Heart left ventricle (tissue), 16 donors: ENCODE data around the gene PLCG2. TPM values are rescaled to one million over a fixed set of nuclear protein-coding genes. Genes with fewer than 3 reads are reported as not detected.

Source experiments
- ATAC-seq, 4 donors: fragments of 200-7000 bp; cut with Tn5 transposase; one replicate each; pipeline ENCODE4 v1.9.1; 2020 to 2022; ENCODE audit warnings: moderate library complexity in 4 of 4, mild to moderate bottlenecking in 3 of 4, moderate number of reproducible peaks in 1 of 4
- DNase-seq, 5 donors: peaks; one replicate each; pipeline ENCODE4 v3.0.0-alpha.2; 2020
- H3K27ac ChIP-seq, 12 donors: fragments of 200-600 bp; sonication (generic) in 4 of 12; one replicate each; pipeline versions ENCODE4 v1.5.0 to v1.8.0; 2016 to 2022; ENCODE audit warnings: mild to moderate bottlenecking in 2 of 12
- H3K27me3 ChIP-seq, 9 donors: fragments of 200-600 bp; sonication (generic) in 2 of 9; one replicate each; pipeline versions ENCODE4 v1.5.1 to v1.8.0; 2016 to 2022; ENCODE audit warnings: mild to moderate bottlenecking in 3 of 9
- H3K36me3 ChIP-seq, 9 donors: fragments of 200-600 bp; sonication (generic) in 2 of 9; one replicate each; pipeline versions ENCODE4 v1.5.0 to v1.8.0; 2018 to 2022; ENCODE audit warnings: mild to moderate bottlenecking in 2 of 9
- H3K4me1 ChIP-seq, 12 donors: fragments of 200-600 bp; sonication (generic) in 4 of 12; one replicate each; pipeline versions ENCODE4 v1.5.0 to v1.8.0; 2016 to 2022; ENCODE audit warnings: mild to moderate bottlenecking in 3 of 12
- H3K4me3 ChIP-seq, 12 donors: fragments of 200-600 bp; sonication (generic) in 4 of 12; one replicate each; pipeline versions ENCODE4 v1.5.0 to v1.8.0; 2017 to 2022; ENCODE audit warnings: mild to moderate bottlenecking in 9 of 12, moderate library complexity in 4 of 12
- H3K9me3 ChIP-seq, 12 donors: fragments of 200-600 bp; sonication (generic) in 4 of 12; one replicate each; pipeline versions ENCODE4 v1.5.0 to v1.8.0; 2016 to 2022; ENCODE audit warnings: mild to moderate bottlenecking in 1 of 12
- CTCF ChIP-seq, 12 donors: fragments of 200-600 bp; sonication (generic) in 4 of 12; IDR thresholded peaks; one replicate each; pipeline versions ENCODE4 v1.5.0 to v1.8.0; 2018 to 2022; ENCODE audit warnings: antibody characterized with exemption in 12 of 12, mild to moderate bottlenecking in 5 of 12
- POLR2A ChIP-seq, 2 donors: fragments of 450-650 bp; IDR thresholded peaks; one replicate each; pipeline ENCODE4 v1.6.1; 2017; ENCODE audit warnings: antibody characterized with exemption in 2 of 2, mild to moderate bottlenecking in 2 of 2, moderate library complexity in 2 of 2
- WGBS, 4 donors: extraction: QIAGEN DNeasy Blood & Tissue Kit in 2 of 4; methylation state at CpG; one replicate each; pipeline versions ENCODE4 v1.1.5 to v1.1.7; 2013 to 2018; 5-methylcytosine and 5-hydroxymethylcytosine counted together
- intact Hi-C, 10 donors: fragments of 100-400 bp; cut with DNase I; formaldehyde crosslinking; loops; one replicate each; pipeline versions ENCODE4 v1.11.1 to v1.14.2; 2022
- polyA plus RNA-seq, 2 donors: library from polyadenylated mRNA; stranded (reverse); fragments of 200-250 nt; gene quantifications; one replicate each; pipeline ENCODE4 v1.2.3, GENCODE V29; 2013
- total RNA-seq, 9 donors: library from RNA; depleted of rRNA in 2 of 9; stranded (reverse); fragments of >200 nt in 2 of 9; fragmentation: NEBNext Ultra II Directional in 3 of 9; extraction: Animal tissue kit (Norgen Biotek cat#: 25700) in 3 of 9; gene quantifications; one replicate each; pipeline versions ENCODE4 v1.1.0 to v1.2.4, GENCODE V29; 2016 to 2023
- donor health status: ischemic (EF 13 %, LVEDD 7.1; RV severe dilation, severe dysfunction).
- donor health status: healthy with polysubstance abuse.
- donor health status: DM: no; HTN: yes; CAD: no.
- donor health status: DM: no; HTN: no; CAD: no.
- donor health status: ischemic (EF 25% LVEDD 6.9; RV normal size, moderate dysfunction).
- donor health status: ischemic (EF 25% LVEDD 5.7; RV mildly dilated, moderate dysfunction).
- donor health status: healthy.
- donor health status: DM: yes; HTN: yes; CAD: no.
- donor health status: ischemic (EF 35%, LVEDD 5.7; RV mildly dilated, moderate dysfunction).
- donor health status: nonischemic (EF 11% LVEDD 7.7; RV severe dilation, severe dysfunction).
- donor health status: DM: yes; HTN: yes; CAD: no.
- donor health status: PGD.
- donor health status: ischemic (EF 29% LVEDD 5.4; RV normal size, mild dysfunction).
- donor health status: nonischemic (EF 23%, LVEDD 6.1; RV moderate dilation, normal function).

Gene PLCG2
- total and polyA plus RNA-seq, 11 donors: 2.0 to 35.4 (median 4.7) TPM

GRCh38 chr16:81841722-81842121 lies 62.6 kb downstream of the PLCG2 start:
- no peak for ATAC-seq
- WGBS, 4 donors: 64 to 80% (median 72%) methylated on average over 7 of the region's 7 CpGs
- TF ChIP-seq CTCF (IDR thresholded peaks at IDR 0.05): no peak
- TF ChIP-seq POLR2A (IDR thresholded peaks at IDR 0.05): no peak
- H3K9me3 ChIP-seq: peaks cover 0 to 6% (median 0%) of the 10 kb centered on the region in 12 donors
- intact Hi-C loops: no loop called here
- H3K4me3 ChIP-seq: no peak overlapping the region
- peaks cover 0 to 3% (median 0%) of the 10 kb centered on the region in 9 donors for H3K27me3 ChIP-seq
- no peak overlapping the region for H3K27ac ChIP-seq
- no peak for DNase-seq
- peaks cover 0 to 42% (median 0%) of the 10 kb centered on the region in 12 donors for H3K4me1 ChIP-seq
- no peaks in the 10 kb centered on the region for H3K36me3 ChIP-seq

GRCh38 chr16:81842564-81843242 lies 63.6 kb downstream of the PLCG2 start:
- no peak for TF ChIP-seq POLR2A (IDR thresholded peaks at IDR 0.05)
- H3K9me3 ChIP-seq: peaks cover 0 to 6% (median 0%) of the 10 kb centered on the region in 12 donors
- peaks cover 0 to 3% (median 0%) of the 10 kb centered on the region in 9 donors for H3K27me3 ChIP-seq
- no peak overlapping the region for H3K27ac ChIP-seq
- H3K4me3 ChIP-seq: no peak overlapping the region
- intact Hi-C loops: no loop called here
- DNase-seq (no peak), ATAC-seq (no peak)
- 36 to 61% (median 52%) methylated on average over 12 of the region's 12 CpGs for WGBS, 4 donors
- H3K4me1 ChIP-seq: peaks cover 0 to 33% (median 0%) of the 10 kb centered on the region in 12 donors
- H3K36me3 ChIP-seq: no peaks in the 10 kb centered on the region

- H3K9me3 ChIP-seq: peaks cover 0 to 6% (median 0%) of the 10 kb centered on the region in 12 donors
- H3K27ac ChIP-seq: no peak overlapping the region
- intact Hi-C loops: no loop called here
- no peaks in the 10 kb centered on the region for H3K36me3 ChIP-seq
- 81 to 92% (median 91%) methylated on average over 4 of the region's 4 CpGs for WGBS, 4 donors
- H3K4me3 ChIP-seq: no peak overlapping the region
- no peak for TF ChIP-seq POLR2A (IDR thresholded peaks at IDR 0.05)
- no peak for TF ChIP-seq CTCF (IDR thresholded peaks at IDR 0.05)
- ATAC-seq: no peak
- no peak for DNase-seq
- H3K4me1 ChIP-seq: peaks cover 0 to 33% (median 0%) of the 10 kb centered on the region in 12 donors
- peaks cover 0 to 3% (median 0%) of the 10 kb centered on the region in 9 donors for H3K27me3 ChIP-seq
These were observed 64.1 kb downstream of the PLCG2 start for GRCh38 chr16:81843243-81843582.

GRCh38 chr16:81843683-81844082 lies 64.6 kb downstream of the PLCG2 start:
- Histone ChIP-seq H3K9me3 (peaks cover 0 to 6% (median 0%) of the 10 kb centered on the region in 12 donors), H3K4me3 (no peak overlapping the region), H3K27me3 (peaks cover 0 to 3% (median 0%) of the 10 kb centered on the region in 9 donors), H3K4me1 (peaks cover 0 to 30% (median 0%) of the 10 kb centered on the region in 12 donors), H3K36me3 (no peaks in the 10 kb centered on the region), H3K27ac (no peak overlapping the region)
- no peak for TF ChIP-seq POLR2A (IDR thresholded peaks at IDR 0.05)
- TF ChIP-seq CTCF (IDR thresholded peaks at IDR 0.05): no peak
- no peak for DNase-seq
- intact Hi-C loops: no loop called here
- no peak for ATAC-seq
- WGBS, 4 donors: 77 to 81% (median 80%) methylated on average over 8 of the region's 8 CpGs
